ENCODE data around the gene ANKRD65.
"Not testable (repeated sequence)": the region's sequence is repeated elsewhere in the genome, so short reads cannot be mapped to it uniquely, and the experiment has no call there.

ANKRD65 gene

DNA sequence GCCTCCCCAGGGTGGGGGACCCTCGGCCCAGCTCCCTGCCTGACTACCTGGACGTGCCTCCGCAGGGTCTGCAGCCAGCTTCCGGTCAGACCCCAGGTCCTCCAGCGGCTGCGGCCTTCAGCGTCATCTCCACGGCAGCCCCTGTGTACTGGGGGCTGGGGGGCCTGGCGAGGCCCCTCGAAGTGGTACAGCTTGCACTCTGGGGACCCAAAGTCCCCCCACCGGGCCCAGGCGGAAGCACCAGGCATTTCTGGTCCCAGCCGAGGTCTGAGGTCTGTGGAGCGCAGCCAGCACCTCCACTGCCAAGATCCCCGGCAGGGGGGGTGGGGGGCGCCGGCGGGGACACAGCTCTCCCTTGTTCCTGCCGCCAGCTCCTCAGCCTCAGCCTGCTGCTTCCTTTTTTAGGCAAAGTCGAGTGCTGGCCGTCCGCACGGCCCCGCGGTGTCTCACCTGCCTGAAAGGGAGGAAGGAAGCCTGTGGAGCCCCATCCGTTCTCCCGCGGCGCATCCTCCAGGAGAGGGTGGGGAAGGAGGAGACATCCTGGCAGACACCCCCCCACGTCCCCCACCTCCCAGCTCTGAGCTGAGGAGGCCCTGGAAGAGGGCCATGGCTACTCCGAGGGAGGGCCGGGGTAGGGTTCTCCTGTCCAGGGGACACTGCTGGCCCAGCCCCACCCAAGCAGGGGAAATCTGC is 13.2 kb upstream of the ANKRD65 start:
- Histone ChIP-seq H3K27me3 (ENCODE audit: control insufficient read depth in 1 of 2, insufficient read depth in 2 of 2, low read length in 2 of 2) (no peaks in the 10 kb centered on the region), H3K36me3 (ENCODE audit: control insufficient read depth in 2 of 2, insufficient read depth in 2 of 2, low read length in 2 of 2) (no peaks in the 10 kb centered on the region), H3K27ac (ENCODE audit: low read length) (peak overlapping the region; percentile 99), H3K4me1 (ENCODE audit: control insufficient read depth, insufficient read depth, low read length) (peaks cover 86% of the 10 kb centered on the region), H3K4me3 (ENCODE audit: low read length in 2 of 2) (peak overlapping the region; percentile 62 to 78), H3K9ac (ENCODE audit: low read length in 2 of 2) (peak overlapping the region; percentile 74 to 82), H3K9me3 (ENCODE audit: control insufficient read depth in 2 of 2, low read length in 2 of 2) (no peaks in the 10 kb centered on the region)

DNA sequence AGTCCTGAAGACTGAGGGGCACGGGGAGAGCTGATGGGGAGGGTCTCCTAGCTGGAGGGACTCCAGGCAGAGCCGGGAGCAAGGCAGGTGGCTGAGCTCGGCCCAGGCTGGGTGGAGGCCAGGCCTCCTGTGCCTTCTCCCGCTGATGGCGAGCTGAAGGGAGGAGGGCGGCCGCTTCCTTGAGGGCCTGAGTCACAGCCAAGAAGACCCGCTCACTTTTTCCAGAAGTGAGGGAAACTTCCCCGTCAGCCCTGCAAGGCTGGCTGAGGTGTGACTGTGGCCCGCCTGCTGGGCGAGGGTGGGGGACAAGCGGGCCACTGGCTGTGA is 12.7 kb upstream of the ANKRD65 start:
- H3K36me3 ChIP-seq (ENCODE audit: control insufficient read depth in 2 of 2, insufficient read depth in 2 of 2, low read length in 2 of 2): no peaks in the 10 kb centered on the region
- peak overlapping the region; percentile 99 for H3K27ac ChIP-seq (ENCODE audit: low read length)
- H3K9me3 ChIP-seq (ENCODE audit: control insufficient read depth in 2 of 2, low read length in 2 of 2): no peaks in the 10 kb centered on the region
- peaks cover 86% of the 10 kb centered on the region for H3K4me1 ChIP-seq (ENCODE audit: control insufficient read depth, insufficient read depth, low read length)
- no peaks in the 10 kb centered on the region for H3K27me3 ChIP-seq (ENCODE audit: control insufficient read depth in 1 of 2, insufficient read depth in 2 of 2, low read length in 2 of 2)
- H3K4me3 ChIP-seq (ENCODE audit: low read length in 2 of 2): peak overlapping the region; percentile 62 to 78
- H3K9ac ChIP-seq (ENCODE audit: low read length in 2 of 2): peak overlapping the region; percentile 69 to 82

DNA sequence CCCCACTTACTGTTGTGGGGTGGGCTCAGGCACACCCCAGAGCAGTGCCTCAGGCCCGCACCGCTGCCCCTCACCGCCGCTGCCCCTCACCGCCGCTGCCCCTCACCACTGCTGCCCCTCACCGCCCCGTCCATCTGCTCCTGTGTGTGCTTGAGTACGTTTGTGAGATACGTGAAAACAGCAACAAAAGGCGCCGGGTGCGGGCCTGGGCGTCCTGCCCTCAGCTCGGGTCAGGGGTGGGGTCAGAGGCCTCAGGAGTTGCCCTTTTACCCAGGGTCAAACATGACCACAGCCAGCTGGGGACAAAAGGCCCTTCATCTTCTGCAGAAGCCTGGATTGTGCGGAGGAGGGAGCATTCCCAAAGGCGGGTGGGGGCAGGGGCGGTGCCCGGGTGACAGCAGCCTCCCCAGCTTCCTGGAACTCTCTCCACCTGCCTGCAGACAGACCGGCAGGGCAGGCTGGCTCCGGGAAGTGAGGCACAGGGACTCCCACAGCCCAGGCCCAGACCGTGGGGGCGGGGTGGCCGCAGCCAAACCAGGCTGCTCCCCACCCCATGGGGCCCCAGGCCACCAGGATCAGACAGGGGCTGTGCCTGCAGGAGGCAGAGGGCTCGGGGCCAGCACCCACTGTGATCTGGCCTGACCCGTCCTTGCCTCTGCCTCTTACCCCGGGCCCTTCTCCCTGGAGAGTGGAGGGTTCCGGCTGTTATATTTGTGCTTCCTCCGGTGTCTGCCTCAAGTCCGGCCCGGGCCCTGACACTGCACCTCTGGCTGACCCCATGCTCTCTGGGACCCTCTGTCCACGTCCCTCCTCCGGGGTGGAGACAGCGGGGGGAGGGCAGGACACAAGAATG is 12.1 kb upstream of the ANKRD65 start:
- Histone ChIP-seq H3K27me3 (ENCODE audit: control insufficient read depth in 1 of 2, insufficient read depth in 2 of 2, low read length in 2 of 2) (no peaks in the 10 kb centered on the region), H3K4me1 (ENCODE audit: control insufficient read depth, insufficient read depth, low read length) (peaks cover 85% of the 10 kb centered on the region), H3K36me3 (ENCODE audit: control insufficient read depth in 2 of 2, insufficient read depth in 2 of 2, low read length in 2 of 2) (no peaks in the 10 kb centered on the region), H3K9ac (ENCODE audit: low read length in 2 of 2) (peak overlapping the region; percentile 69 to 82), H3K27ac (ENCODE audit: low read length) (peak overlapping the region; percentile 99), H3K9me3 (ENCODE audit: control insufficient read depth in 2 of 2, low read length in 2 of 2) (no peaks in the 10 kb centered on the region), H3K4me3 (ENCODE audit: low read length in 2 of 2) (peak overlapping the region; percentile 45 to 78)

DNA sequence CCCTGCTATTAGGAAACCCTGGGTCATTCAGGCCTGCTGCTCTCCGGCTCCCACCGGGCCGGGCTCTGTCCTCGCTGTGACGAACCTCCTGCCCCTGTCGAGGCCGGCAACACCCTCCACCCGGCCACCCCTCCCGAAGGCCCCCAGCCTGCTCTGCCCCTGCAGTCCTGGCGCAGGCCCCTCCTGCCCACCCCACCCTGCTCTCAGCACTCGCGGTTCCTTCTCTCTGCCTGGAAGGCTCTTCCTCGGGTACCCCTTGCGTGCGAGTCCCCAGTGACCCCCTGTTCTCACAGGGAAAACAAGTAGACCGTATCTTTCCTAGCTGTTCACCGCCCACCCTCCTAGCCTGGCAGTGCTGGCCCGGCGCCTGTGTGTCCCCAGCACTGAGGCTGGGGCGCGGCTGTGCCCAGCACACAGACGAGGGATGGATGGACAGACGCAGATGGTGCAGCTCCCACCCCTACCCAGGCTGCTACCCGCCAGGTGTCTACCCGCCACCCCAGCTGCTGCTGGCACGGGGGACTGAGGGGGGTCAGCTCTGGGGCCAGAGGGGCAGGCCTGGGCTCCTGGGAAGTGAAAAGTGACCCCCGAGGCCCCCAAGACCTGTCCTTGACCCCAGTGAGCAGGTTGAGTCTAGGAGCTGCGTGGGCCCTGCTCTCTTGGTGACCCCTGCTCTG is 11.3 kb upstream of the ANKRD65 start:
- peaks cover 77% of the 10 kb centered on the region for H3K4me1 ChIP-seq (ENCODE audit: control insufficient read depth, insufficient read depth, low read length)

DNA sequence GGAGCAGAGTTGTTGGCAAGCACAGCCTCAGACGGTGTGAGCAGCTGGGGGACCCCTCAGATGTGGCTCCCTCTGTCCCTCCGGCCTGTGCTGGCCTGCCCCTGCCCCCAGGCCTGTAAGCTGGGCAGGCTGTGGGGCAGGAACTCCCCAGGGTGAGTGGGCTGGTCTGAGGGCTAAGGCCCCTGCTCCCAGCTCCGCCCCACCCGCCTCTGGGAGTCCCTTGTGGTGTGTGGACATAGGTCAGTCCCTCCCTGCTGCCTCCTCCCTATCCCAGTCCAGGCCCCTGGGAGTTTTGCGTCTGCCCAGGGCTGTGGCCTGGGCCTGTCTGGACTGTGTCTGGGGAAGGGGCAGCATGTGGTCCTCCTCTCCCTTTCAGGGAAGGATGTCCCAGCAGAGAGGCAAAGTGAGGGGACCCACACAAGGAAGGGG is 10.8 kb upstream of the ANKRD65 start:
- peaks cover 72% of the 10 kb centered on the region for H3K4me1 ChIP-seq (ENCODE audit: control insufficient read depth, insufficient read depth, low read length)

More for the DNA sequence above, 11.3 kb upstream of the ANKRD65 start:
- no peak overlapping the region for H3K4me3 ChIP-seq (ENCODE audit: low read length in 2 of 2)
- H3K27ac ChIP-seq (ENCODE audit: low read length): peak overlapping the region; percentile 99
- H3K27me3 ChIP-seq (ENCODE audit: control insufficient read depth in 1 of 2, insufficient read depth in 2 of 2, low read length in 2 of 2): no peaks in the 10 kb centered on the region
- no peaks in the 10 kb centered on the region for H3K9me3 ChIP-seq (ENCODE audit: control insufficient read depth in 2 of 2, low read length in 2 of 2)
- H3K9ac ChIP-seq (ENCODE audit: low read length in 2 of 2): peak overlapping the region; percentile 51 to 63
- H3K36me3 ChIP-seq (ENCODE audit: control insufficient read depth in 2 of 2, insufficient read depth in 2 of 2, low read length in 2 of 2): no peaks in the 10 kb centered on the region

DNA sequence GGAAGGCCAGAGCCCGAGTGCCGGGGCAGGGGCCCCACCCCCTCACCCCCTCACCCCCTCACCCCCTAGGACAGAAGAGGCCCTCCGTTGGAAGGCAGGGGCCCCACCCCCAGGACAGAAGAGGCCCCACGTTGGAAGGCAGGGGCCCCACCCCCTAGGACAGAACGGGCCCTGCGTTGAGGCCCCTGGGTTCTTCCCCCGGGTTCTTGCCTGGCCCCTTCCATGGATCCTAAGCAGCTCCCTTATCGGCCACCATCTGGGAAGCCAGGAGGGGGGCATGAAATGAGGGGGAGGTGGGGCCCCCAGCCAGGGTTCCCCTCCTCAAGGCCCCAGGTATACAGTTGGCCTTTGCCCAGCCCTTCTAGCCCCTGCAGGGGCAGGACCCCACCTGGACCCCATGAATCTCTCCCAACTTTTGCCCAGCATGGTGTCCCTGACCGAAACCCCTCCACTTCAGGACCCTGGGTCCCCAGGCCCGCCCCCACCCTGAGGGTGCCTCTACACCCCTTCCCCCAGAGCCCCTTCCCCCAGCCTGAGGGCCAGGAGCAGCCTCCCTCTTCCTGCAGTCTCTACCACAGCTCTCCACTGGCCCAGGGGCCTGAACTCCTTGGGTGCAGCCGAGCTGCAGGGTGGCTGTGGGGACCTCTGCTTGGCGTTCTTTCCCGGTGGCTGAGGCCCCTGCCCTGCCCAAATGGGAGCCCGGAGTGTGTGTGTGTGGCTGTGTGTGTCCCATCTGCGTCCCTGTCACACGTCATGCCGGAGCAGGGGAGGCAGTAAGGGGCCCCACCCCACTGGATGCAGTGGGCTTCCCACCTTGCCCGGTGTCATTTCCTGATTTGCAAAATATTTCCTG is 10.1 kb upstream of the ANKRD65 start:
- no peaks in the 10 kb centered on the region for H3K36me3 ChIP-seq (ENCODE audit: control insufficient read depth in 2 of 2, insufficient read depth in 2 of 2, low read length in 2 of 2)
- H3K27ac ChIP-seq (ENCODE audit: low read length): peak overlapping the region; percentile 99
- H3K4me3 ChIP-seq (ENCODE audit: low read length in 2 of 2): no peak overlapping the region
- no peaks in the 10 kb centered on the region for H3K27me3 ChIP-seq (ENCODE audit: control insufficient read depth in 1 of 2, insufficient read depth in 2 of 2, low read length in 2 of 2)
- peak overlapping the region; percentile 51 to 63 for H3K9ac ChIP-seq (ENCODE audit: low read length in 2 of 2)
- H3K9me3 ChIP-seq (ENCODE audit: control insufficient read depth in 2 of 2, low read length in 2 of 2): no peaks in the 10 kb centered on the region
- H3K4me1 ChIP-seq (ENCODE audit: control insufficient read depth, insufficient read depth, low read length): peaks cover 65% of the 10 kb centered on the region

More for the DNA sequence above, 10.8 kb upstream of the ANKRD65 start:
- no peaks in the 10 kb centered on the region for H3K27me3 ChIP-seq (ENCODE audit: control insufficient read depth in 1 of 2, insufficient read depth in 2 of 2, low read length in 2 of 2)
- H3K4me3 ChIP-seq (ENCODE audit: low read length in 2 of 2): no peak overlapping the region
- peak overlapping the region; percentile 99 for H3K27ac ChIP-seq (ENCODE audit: low read length)
- H3K36me3 ChIP-seq (ENCODE audit: control insufficient read depth in 2 of 2, insufficient read depth in 2 of 2, low read length in 2 of 2): no peaks in the 10 kb centered on the region
- H3K9me3 ChIP-seq (ENCODE audit: control insufficient read depth in 2 of 2, low read length in 2 of 2): no peaks in the 10 kb centered on the region
- H3K9ac ChIP-seq (ENCODE audit: low read length in 2 of 2): peak overlapping the region; percentile 51 to 63

DNA sequence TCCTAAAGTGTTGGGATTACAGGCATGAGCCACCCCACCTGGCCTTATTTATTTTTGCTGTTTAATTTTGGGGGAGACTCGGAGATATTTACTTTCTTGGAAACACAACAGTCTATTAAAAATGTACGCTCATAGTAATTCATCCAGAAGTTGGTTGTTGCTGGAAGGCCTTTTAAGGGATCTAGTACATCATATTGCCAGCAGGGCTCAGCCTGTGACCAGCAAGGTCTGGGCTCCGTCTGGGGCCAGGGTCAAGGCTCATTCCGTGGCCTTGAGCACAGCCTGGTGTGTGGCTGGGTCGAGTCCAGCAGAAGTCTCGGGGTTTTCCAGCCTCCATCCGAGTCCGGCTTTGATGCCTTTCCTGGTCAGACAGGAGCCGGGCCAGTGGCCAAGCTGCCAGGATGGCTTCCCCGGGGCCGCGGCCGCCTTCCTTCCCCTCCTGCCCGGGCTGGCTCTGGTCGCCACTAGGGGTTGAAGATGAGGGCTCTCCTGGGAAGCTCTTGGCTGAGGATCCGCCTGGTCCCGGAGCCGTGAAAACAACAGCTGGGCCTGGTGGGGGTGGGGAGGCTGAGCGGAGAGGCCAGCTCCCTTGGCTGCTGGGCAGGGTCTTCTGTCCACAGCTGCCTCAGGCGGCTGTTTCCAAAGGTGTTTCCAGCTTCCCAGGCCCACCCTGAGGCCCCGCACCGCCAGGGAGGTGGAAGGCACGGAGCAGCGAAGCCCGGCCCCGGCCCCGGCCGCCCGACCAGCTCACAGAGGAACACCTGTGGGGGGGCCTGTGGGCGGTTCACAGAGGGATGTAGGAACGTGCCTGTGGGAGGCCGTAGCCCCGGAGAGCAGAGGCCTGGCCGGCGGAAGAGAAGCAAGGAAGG is 9.3 kb upstream of the ANKRD65 start:
- Histone ChIP-seq H3K4me1 (ENCODE audit: control insufficient read depth, insufficient read depth, low read length) (peaks cover 59% of the 10 kb centered on the region), H3K9me3 (ENCODE audit: control insufficient read depth in 2 of 2, low read length in 2 of 2) (no peaks in the 10 kb centered on the region), H3K9ac (ENCODE audit: low read length in 2 of 2) (peak overlapping the region; percentile 63 to 64), H3K36me3 (ENCODE audit: control insufficient read depth in 2 of 2, insufficient read depth in 2 of 2, low read length in 2 of 2) (no peaks in the 10 kb centered on the region), H3K27ac (ENCODE audit: low read length) (peak overlapping the region; percentile 99), H3K4me3 (ENCODE audit: low read length in 2 of 2) (peak overlapping the region in 1 of 2 donors; percentile 44), H3K27me3 (ENCODE audit: control insufficient read depth in 1 of 2, insufficient read depth in 2 of 2, low read length in 2 of 2) (no peaks in the 10 kb centered on the region)

DNA sequence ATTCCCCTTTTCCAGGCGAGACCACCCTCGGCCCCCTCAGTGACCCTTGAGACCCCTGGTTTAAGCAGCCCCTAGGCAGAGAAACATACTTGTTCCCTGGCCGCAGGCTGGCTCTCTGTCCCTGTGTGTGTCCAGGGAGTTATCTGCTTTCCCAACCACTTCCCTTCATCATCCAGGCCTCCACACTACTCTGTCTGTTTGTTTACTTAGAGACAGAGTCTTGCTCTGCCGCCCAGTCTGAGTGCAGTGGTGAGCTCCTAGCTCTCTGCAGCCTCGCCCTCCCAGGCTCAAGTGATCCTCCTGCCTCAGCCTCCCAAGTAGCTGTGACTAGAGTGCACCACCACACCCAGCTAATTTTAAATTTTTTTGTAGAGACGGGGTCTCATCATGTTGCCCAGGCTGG is 8.6 kb upstream of the ANKRD65 start:
- Histone ChIP-seq H3K9me3 (ENCODE audit: control insufficient read depth in 2 of 2, low read length in 2 of 2) (no peaks in the 10 kb centered on the region), H3K27me3 (ENCODE audit: control insufficient read depth in 1 of 2, insufficient read depth in 2 of 2, low read length in 2 of 2) (no peaks in the 10 kb centered on the region), H3K36me3 (ENCODE audit: control insufficient read depth in 2 of 2, insufficient read depth in 2 of 2, low read length in 2 of 2) (no peaks in the 10 kb centered on the region), H3K4me3 (ENCODE audit: low read length in 2 of 2) (peak overlapping the region in 1 of 2 donors; percentile 22), H3K9ac (ENCODE audit: low read length in 2 of 2) (peak overlapping the region in 1 of 2 donors; percentile 63), H3K27ac (ENCODE audit: low read length) (peak overlapping the region; percentile 99), H3K4me1 (ENCODE audit: control insufficient read depth, insufficient read depth, low read length) (peaks cover 52% of the 10 kb centered on the region)

DNA sequence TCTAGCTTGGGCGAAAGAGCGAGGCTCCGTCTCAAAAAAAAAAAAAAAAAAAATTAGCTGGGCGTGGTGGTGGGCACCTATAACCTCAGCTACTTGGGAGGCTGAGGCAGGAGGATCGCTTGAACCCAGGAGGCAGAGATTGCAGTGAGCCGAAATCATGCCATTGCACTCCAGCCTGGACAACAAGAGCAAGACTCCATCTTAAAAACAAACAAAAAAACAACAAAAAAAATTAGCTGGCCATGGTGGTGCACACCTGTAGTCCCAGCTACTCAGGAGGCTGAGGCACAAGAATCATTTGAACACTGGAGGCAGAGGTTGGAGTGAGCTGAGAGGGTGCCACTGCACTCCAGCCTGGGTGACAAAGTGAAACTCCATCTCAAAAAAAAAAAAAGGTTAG is 7.9 kb upstream of the ANKRD65 start:
- not testable (repeated sequence) for H3K27ac ChIP-seq (ENCODE audit: low read length); H3K9me3 ChIP-seq (ENCODE audit: control insufficient read depth in 2 of 2, low read length in 2 of 2); H3K9ac ChIP-seq (ENCODE audit: low read length in 2 of 2); H3K36me3 ChIP-seq (ENCODE audit: control insufficient read depth in 2 of 2, insufficient read depth in 2 of 2, low read length in 2 of 2); H3K27me3 ChIP-seq (ENCODE audit: control insufficient read depth in 1 of 2, insufficient read depth in 2 of 2, low read length in 2 of 2); H3K4me3 ChIP-seq (ENCODE audit: low read length in 2 of 2)
- peaks cover 45% of the 10 kb centered on the region for H3K4me1 ChIP-seq (ENCODE audit: control insufficient read depth, insufficient read depth, low read length)
